HUES64 (cell line): ENCODE data around the gene ARHGAP26.
"Not testable (repeated sequence)": the region's sequence is repeated elsewhere in the genome, so short reads cannot be mapped to it uniquely, and the experiment has no call there.

Source experiments
- H3K27ac ChIP-seq: 2 replicates; pipeline ENCODE4 v1.7.0; 2013; ENCODE audit warnings: low read depth, low read length, inconsistent platforms
- H3K27me3 ChIP-seq: 2 replicates; pipeline ENCODE4 v1.6.1; 2013; ENCODE audit warnings: mild to moderate bottlenecking, low read length; ENCODE audit not compliant: insufficient read depth
- H3K36me3 ChIP-seq: 2 replicates; pipeline ENCODE4 v1.6.1; 2013; ENCODE audit warnings: mild to moderate bottlenecking, low read length; ENCODE audit not compliant: insufficient read depth
- H3K4me1 ChIP-seq: 2 replicates; pipeline ENCODE4 v1.6.1; 2013; ENCODE audit warnings: mild to moderate bottlenecking, low read length, moderate library complexity; ENCODE audit not compliant: insufficient read depth
- H3K4me3 ChIP-seq: 2 replicates; pipeline ENCODE4 v1.5.1; 2013; ENCODE audit warnings: mild to moderate bottlenecking, low read length, moderate library complexity
- H3K9ac ChIP-seq: 2 replicates; pipeline ENCODE4 v1.6.1; 2013; ENCODE audit warnings: mild to moderate bottlenecking, low read depth, low read length
- H3K9me3 ChIP-seq: 2 replicates; pipeline ENCODE4 v1.6.1; 2013; ENCODE audit warnings: low read depth, low read length; ENCODE audit not compliant: insufficient read depth
- WGBS: fragments of 150-250, 120-280 bp; methylation state at CpG from one replicate; pipeline ENCODE4 v1.1.7; 2013; ENCODE audit warnings: missing lambda C conversion rate; 5-methylcytosine and 5-hydroxymethylcytosine counted together

The ARHGAP26 gene

DNA sequence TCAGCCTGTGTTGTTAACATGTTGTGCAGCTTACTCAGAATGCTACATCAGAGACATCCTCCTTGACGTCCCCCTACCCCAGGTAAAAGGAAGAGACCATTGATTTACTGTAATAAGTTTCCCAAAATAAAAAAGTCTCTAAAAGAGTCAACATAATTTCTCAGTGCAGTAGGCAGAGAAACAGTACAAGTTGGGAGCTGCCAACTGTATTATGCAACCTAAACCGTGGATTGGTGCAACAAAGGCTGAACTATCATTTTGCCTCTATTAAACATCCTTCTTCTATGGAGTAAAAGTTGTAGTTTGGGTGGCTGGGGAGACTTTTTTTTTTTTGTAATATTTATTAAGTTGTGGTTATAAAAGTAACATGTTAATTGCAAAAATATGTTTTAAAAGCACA, 425.3 kb downstream of the ARHGAP26 start:
- no peaks in the 10 kb centered on the region for H3K4me1 ChIP-seq
- no peak overlapping the region for H3K27ac ChIP-seq
- WGBS = 88% methylated on average over 2 of the region's 2 CpGs
- peaks cover 14% of the 10 kb centered on the region for H3K9me3 ChIP-seq
- no peak overlapping the region for H3K9ac ChIP-seq
- no peak overlapping the region for H3K4me3 ChIP-seq
- H3K27me3 ChIP-seq = no peaks in the 10 kb centered on the region
- no peaks in the 10 kb centered on the region for H3K36me3 ChIP-seq

- H3K36me3 ChIP-seq = no peaks in the 10 kb centered on the region
- H3K9me3 ChIP-seq = peaks cover 14% of the 10 kb centered on the region
- no peaks in the 10 kb centered on the region for H3K4me1 ChIP-seq
These were observed 426.6 kb downstream of the ARHGAP26 start for GRCh38 chr5:143196601-143197259.

DNA sequence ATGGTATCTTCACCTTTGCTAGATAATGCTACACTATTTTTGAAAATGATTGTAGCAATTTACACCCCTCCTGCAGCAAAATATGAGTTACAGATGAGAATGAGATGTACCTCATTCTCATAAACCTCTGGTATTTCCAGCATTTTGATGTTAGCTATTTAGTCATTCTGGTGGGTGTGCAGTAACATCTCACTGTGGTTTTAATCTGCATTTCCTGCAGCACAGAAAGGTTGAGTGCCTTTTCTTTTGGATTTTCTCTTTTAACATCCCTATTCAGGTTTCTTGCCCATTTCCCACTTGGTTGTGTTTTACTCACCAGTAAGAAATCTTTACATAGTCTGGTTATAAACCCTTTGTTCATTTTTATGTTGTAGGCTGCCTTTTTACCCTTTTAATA, 427.1 kb downstream of the ARHGAP26 start:
- peaks cover 14% of the 10 kb centered on the region for H3K9me3 ChIP-seq
- H3K4me1 ChIP-seq = no peaks in the 10 kb centered on the region
- H3K4me3 ChIP-seq = no peak overlapping the region
- no peaks in the 10 kb centered on the region for H3K27me3 ChIP-seq
- H3K36me3 ChIP-seq = no peaks in the 10 kb centered on the region
- no peak overlapping the region for H3K9ac ChIP-seq
- H3K27ac ChIP-seq = no peak overlapping the region

More at GRCh38 chr5:143196601-143197259, 426.6 kb downstream of the ARHGAP26 start:
- Histone ChIP-seq H3K27me3 (no peaks in the 10 kb centered on the region), H3K27ac (no peak overlapping the region), H3K4me3 (no peak overlapping the region), H3K9ac (no peak overlapping the region)
- 92% methylated on average over 3 of the region's 3 CpGs for WGBS

DNA sequence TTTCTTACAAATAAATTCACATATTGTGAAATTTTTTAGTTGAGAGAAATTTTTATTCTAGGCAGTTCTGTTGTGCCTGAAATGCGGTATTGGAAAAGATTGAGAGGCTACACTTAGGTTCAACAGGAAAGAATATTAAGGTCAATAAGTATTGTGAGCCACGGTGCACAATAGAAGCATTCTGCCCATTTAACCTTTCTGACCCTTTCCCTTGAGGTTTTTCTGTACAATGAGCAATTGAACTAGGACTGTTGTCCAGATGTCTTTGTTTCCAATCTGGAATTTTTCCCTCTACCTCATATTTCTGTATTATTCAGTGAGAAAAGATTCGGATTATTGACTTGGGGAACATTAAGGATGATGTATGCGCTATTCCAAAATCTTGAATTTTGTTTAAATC, 428.2 kb downstream of the ARHGAP26 start:
- 92% methylated on average over 2 of the region's 4 CpGs for WGBS
- H3K4me1 ChIP-seq = no peaks in the 10 kb centered on the region

GRCh38 chr5:143199161-143199560, 429.0 kb downstream of the ARHGAP26 start:
- Histone ChIP-seq H3K27ac (no peak overlapping the region), H3K4me3 (no peak overlapping the region), H3K4me1 (no peaks in the 10 kb centered on the region), H3K36me3 (no peaks in the 10 kb centered on the region), H3K27me3 (no peaks in the 10 kb centered on the region), H3K9me3 (peaks cover 17% of the 10 kb centered on the region), H3K9ac (no peak overlapping the region)
- WGBS = 98% methylated on average over 1 of the region's 1 CpG

More for the DNA sequence above, 428.2 kb downstream of the ARHGAP26 start:
- Histone ChIP-seq H3K36me3 (no peaks in the 10 kb centered on the region), H3K9me3 (peaks cover 15% of the 10 kb centered on the region), H3K4me3 (no peak overlapping the region), H3K27me3 (no peaks in the 10 kb centered on the region), H3K9ac (no peak overlapping the region), H3K27ac (no peak overlapping the region)

DNA sequence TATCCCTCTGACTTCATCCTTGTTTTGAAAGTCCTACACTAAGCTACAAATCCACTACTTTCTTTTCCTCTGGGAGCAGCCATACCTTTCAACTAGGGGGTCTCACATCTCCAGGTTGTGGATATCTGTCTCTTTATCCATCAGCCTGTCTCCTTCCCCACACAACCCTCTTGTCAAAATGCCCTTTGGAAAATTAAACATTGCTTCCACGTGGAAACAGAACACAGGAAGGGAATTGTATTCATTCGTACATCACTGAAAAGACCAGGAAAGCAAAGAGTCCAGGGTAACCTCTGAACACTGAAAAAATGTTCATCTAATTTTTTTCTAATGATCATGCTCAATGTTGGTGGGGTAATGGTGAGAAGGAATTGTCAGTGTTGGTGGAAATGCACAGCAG, 429.7 kb downstream of the ARHGAP26 start:
- Histone ChIP-seq H3K9me3 (peaks cover 17% of the 10 kb centered on the region), H3K27me3 (no peaks in the 10 kb centered on the region), H3K36me3 (no peaks in the 10 kb centered on the region), H3K4me3 (no peak overlapping the region), H3K9ac (no peak overlapping the region), H3K27ac (no peak overlapping the region), H3K4me1 (no peaks in the 10 kb centered on the region)
- 90% methylated on average over 2 of the region's 2 CpGs for WGBS

GRCh38 chr5:143200781-143201398, 430.7 kb downstream of the ARHGAP26 start:
- no peak overlapping the region for H3K27ac ChIP-seq
- no peak overlapping the region for H3K4me3 ChIP-seq
- no peaks in the 10 kb centered on the region for H3K27me3 ChIP-seq
- WGBS = 93% methylated on average over 1 of the region's 1 CpG
- no peaks in the 10 kb centered on the region for H3K36me3 ChIP-seq
- H3K9me3 ChIP-seq = peaks cover 17% of the 10 kb centered on the region
- H3K9ac ChIP-seq = no peak overlapping the region
- no peaks in the 10 kb centered on the region for H3K4me1 ChIP-seq

DNA sequence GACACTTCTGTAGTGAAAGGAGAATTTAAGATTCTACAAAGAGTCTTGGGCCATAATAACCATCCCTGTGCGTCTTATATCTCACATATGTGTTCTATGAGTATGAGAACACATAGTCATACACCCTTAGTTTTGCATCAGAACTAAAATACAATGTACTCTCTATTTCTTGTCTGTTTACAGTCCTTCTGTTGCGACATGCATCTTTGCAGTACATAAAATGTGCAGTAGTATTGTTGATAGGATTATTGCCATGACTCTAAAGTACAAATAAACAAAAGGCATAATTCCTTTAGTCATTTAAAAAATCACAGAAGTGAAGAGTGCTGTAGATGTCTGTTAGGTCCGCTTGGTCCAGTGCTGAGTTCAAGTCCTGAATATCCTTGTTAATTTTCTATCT, 431.4 kb downstream of the ARHGAP26 start:
- H3K9me3 ChIP-seq = peaks cover 17% of the 10 kb centered on the region
- H3K9ac ChIP-seq = no peak overlapping the region
- no peaks in the 10 kb centered on the region for H3K36me3 ChIP-seq
- no peaks in the 10 kb centered on the region for H3K4me1 ChIP-seq
- H3K27ac ChIP-seq = no peak overlapping the region
- no peak overlapping the region for H3K4me3 ChIP-seq
- 71% methylated on average over 1 of the region's 3 CpGs for WGBS
- H3K27me3 ChIP-seq = no peaks in the 10 kb centered on the region

DNA sequence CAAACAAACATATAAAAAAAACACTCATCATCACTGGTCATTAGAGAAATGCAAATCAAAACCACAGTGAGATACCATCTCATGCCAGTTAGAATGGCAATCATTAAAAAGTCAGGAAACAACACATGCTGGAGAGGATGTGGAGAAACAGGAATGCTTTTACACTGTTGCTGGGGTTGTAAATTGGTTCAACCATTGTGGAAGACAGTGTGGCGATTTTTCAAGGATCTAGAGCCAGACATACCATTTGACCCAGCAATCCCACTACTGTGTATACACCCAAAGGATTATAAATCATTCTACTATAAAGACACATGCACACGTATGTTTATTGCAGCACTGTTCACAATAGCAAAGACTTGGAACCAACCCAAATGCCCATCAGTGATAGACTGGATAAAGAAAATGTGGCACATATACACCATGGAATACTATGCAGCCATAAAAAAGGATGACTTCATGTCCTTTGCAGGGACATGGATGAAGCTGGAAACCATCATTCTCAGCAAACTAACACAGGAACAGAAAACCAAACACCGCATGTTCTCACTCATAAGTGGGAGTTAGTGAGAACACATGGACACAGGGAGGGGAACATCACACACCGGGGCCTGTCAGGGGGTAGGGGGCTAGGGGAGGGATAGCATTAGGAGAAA, 433.3 kb downstream of the ARHGAP26 start:
- not testable (repeated sequence) for H3K36me3 ChIP-seq, H3K9me3 ChIP-seq, H3K27ac ChIP-seq, H3K4me3 ChIP-seq, H3K9ac ChIP-seq, H3K4me1 ChIP-seq, H3K27me3 ChIP-seq
- WGBS = 90% methylated on average over 2 of the region's 4 CpGs

DNA sequence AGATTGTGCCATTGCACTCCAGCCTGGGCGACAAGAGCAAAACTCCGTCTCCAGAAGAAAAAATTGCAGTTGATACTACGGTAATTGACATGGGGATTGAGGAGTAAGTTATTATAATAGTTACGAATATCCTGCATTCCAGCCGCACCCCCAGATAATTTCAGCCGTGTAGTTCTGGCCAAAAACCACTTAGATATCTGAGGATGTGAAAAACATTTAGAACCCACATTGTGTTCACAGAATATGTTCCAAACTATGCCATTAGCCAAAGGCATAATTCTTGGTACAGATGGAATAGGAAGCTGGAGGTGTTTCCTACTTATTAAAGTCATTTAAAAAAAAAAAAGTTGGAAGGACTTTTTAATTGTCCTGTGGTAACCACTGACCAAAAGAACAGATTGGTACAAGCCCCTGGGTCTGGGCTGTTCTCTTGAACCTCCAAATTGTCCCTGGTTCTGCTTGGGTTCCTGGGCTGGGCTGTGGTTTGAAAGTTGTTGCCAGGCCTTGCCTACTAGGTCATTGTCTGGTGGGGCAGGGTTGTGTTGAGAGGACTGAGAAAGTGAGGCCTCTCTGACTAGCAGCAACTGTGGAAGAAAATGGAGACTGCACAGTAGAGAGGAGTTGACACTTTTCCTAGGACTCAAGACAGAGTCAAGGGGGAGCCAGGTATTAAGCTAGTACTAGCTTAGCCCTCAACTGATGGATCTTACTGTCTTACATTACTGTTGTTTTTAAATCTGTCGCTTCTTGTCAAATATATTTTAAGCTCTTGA, 434.5 kb downstream of the ARHGAP26 start:
- WGBS = 98% methylated on average over 6 of the region's 7 CpGs
- H3K4me1 ChIP-seq = no peaks in the 10 kb centered on the region
- H3K27ac ChIP-seq = no peak overlapping the region
- H3K9me3 ChIP-seq = 0 out of 2 replicates have a peak, but pooled peaks cover 3% of the 10 kb centered on the region
- H3K9ac ChIP-seq = no peak overlapping the region
- H3K4me3 ChIP-seq = no peak overlapping the region
- H3K36me3 ChIP-seq = no peaks in the 10 kb centered on the region
- H3K27me3 ChIP-seq = no peaks in the 10 kb centered on the region

- 89% methylated on average over 3 of the region's 3 CpGs for WGBS
- no peaks in the 10 kb centered on the region for H3K27me3 ChIP-seq
- no peaks in the 10 kb centered on the region for H3K36me3 ChIP-seq
- no peak overlapping the region for H3K9ac ChIP-seq
- no peaks in the 10 kb centered on the region for H3K4me1 ChIP-seq
- no peak overlapping the region for H3K4me3 ChIP-seq
- no peak overlapping the region for H3K27ac ChIP-seq
- 0 out of 2 replicates have a peak, but pooled peaks cover 3% of the 10 kb centered on the region for H3K9me3 ChIP-seq
These were observed 435.2 kb downstream of the ARHGAP26 start for GRCh38 chr5:143205386-143205785.
